ENCODE results near the gene BRAP.
"Not testable (repeated sequence)": the region's sequence is repeated elsewhere in the genome, so short reads cannot be mapped to it uniquely, and the experiment has no call there.

Gene BRAP

DNA sequence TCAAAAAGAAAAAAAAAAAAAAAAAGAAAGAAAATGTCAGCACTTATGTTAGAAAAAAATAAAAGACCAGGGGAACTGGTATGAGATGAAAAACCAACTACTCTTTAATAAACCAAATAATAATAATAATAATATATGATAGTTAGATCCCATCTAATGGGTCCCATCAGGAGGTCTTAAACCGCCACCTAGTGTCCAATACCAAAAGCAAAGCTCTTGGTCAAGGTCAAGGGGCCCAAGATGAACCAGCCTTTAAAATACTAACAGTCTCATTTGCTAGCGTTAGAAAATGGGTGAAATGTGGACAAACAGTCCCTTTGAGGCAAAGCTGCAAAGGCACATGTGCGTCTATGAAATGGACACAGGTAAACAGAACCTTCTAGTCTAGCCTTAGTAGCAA, 12.3 kb downstream of the BRAP start:
- peak in 2 of 3 donors; percentile 30 to 37 for DNase-seq

DNA sequence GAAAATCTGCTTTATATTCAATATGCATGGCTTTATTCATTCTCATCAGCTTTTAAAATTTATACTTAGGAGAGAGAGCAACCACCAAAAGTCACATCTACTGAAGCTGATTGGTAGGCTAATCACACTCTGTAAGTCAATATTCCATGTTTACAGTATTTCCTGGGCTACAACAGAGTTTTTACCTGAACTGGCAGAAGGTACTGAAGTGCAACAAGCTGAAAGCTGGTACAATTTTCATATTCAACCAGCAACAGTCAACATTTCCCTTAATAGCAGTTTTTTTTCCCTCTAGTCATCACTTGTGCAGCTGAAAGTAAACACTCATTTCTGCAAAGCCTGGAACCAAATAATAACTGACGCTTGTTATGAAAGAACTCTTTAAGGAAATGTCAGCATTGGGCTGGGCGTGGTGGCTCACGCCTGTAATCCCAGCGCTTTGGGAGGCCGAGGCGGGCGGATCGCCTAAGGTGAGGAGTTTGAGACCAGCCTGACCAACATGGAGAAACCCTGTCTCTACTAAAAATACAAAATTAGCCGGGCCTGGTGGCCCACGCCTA, 12.9 kb downstream of the BRAP start:
- DNase-seq, result no peak

DNA sequence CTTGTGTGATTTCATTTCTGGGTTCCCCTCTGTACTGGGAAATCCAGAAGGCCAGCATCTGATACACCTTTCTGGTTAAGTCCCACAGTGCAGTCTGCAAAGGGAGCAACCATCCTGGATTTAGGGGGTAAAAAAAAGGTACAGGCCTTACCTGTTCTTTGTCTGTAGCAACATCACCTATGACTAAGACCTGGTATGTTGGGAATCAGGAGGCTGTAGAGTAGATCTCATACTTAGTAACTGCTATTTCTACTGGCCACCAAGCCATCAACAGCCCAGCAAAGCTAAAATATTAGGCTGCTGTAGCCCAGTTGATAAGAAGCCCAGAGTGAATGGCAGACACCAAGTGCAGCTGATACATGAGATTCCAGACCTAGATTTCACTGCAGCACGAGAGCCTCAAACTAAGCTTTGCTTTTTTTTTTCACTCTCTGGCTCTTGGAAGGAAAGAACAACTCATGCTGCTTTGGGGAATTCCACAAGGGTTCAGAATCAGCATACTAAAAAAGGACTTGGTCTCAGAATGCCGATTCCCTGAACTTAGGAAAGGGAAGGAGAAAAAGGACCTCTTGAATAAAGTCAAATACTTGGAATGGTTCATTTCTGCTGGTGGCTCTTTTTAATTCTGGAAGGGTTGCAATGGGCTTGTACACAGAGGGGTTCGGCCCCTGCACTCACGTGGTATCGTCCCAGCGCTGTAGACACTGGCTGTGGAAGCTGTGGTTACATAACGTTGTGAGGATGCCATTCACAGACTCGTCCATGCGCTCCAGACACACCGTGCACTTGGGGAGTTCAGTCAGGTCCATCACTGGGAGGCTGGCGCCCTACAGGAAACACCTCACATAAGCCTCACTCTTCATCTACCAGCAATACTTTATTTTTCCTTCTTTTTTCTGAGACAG, 20.5 kb downstream of the BRAP start:
- peak in 1 of 3 donors; percentile 9 for DNase-seq

DNA sequence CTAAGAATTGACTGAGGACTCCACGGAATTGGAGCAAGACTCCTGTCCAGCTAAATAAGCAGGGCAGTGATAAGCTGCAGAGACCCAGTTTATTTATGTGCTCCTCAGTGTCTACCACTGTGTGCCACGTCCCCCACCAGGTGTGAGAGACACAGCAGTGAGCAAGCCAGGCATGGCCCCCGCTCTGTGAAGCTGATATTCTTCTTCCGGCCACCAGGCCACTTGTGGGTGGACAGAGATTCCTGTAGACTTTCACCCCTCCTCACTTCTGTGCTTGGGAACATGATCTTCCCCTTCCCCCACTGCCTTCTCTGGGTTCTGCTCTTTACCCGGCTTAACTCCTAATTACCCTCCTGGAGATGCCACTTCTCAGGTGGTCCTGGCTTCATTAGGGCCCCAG, 21.3 kb downstream of the BRAP start:
- peak in 1 of 3 donors; percentile 6 for DNase-seq

DNA sequence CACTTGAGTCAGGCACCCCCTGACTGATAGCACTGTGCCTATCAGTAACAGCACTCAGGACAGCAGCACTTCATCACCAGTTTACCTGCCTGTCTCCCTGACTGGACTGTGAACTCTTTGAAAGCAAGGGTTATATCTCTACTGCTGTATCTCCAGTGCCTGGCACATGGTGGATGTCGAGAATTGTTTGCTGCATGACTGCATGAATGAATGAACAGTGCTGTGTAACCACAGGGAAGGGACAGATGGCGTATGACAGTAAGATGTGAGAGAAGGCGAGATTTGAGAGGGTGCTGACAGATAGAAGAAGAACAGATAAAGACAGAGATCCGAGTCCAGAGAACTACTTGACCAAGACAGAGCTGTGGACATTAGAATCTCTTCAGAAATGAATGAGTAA, 29.7 kb downstream of the BRAP start:
- peak in 1 of 3 donors; percentile 1 for DNase-seq

DNA sequence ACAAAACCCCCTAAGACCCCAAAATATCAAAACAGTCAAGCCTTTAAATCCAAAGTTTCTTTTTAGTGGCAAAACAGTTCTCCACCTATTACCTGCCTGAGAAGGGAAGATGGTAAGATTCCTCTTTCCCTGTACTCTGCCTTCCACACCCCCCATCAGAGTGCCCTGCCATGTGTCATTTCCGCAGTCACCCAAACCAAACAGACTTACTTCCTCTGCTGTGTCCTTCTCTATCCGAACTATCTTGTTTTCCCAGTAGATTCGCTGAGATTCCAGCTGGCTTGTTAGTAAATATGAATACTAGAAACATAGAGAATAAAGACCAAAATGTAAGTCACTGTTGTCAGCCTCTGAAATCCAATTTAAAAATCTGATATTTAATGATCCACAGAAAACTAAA, 30.4 kb downstream of the BRAP start:
- DNase-seq, result no peak

DNA sequence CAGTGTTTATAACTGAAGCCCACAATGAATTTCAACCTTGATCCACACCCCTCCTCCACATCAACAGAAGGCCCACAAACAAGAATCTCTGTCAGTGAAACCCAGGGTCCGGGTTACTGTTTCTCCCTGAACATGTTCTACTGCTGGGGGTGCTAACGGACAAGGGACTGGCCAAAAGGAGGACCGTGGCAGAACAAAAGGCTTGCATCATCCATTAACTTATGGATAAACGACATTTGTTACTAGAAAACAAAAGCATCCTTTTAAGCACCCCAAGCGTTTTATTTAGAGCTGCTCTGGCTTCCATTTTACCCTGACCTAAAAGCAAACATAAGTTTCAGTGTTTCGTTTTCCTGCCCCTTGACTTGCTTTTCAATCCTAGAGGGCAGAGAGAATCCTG, 32.2 kb downstream of the BRAP start:
- DNase-seq, result peak in 1 of 3 donors; percentile 16

DNA sequence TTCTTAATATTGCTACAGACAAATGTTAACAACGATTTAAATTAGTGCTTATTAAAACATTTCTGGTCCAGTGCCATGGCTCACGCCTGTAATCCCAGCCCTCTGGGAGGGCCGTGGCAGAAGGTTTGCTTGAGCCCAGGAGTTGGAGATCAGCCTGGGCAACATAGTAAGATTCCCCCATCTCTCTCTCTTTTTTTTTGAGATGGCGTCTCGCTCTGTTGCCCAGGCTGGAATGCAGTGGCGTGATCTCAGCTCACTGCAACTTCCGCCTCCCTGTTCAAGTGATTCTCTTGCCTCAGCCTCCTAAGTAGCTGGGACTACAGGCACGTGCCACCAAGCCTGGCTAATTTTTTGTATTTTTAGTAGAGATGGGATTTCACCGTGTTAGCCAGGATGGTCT, 33.2 kb downstream of the BRAP start:
- DNase-seq, result not testable (repeated sequence)

DNA sequence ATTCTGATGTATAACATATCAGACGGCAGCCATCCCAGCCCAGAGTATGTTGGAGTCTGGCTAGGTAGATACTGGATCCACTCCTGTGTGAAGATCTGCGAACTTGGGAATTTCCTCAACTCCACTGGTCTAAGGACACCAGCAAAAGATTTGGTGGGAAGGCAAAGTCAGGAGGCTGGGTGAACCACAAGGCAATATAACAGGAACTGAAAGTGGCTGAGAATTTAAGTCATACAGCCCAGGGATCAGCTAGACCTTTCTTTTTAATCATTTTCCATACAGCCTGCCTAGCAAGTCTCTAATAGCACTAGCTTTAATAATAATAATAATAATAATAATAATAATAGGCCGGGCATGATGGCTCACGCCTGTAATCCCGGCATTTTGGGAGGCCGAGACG, 34.8 kb downstream of the BRAP start:
- peak; percentile 44 to 70 (median 58) for DNase-seq

DNA sequence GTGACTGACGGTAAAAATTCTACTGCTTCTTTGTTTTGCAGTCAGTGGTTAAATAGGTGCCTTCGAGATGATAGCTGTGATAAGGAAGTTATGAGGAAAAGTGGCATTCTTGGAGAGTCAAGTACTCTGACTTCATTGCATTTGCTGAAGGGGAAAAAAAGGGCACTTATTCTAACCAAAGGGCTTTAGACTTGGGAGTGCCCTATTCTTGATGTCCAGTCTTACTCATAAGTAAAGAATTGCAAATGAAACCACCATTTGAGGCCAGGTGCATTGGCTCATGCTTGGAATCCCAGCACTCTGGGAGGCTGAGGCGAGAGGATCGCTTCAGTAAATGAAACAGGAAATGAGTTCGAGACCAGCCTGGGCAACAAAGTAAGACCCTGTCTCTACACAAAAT, 40.3 kb downstream of the BRAP start:
- DNase-seq, result no peak

DNA sequence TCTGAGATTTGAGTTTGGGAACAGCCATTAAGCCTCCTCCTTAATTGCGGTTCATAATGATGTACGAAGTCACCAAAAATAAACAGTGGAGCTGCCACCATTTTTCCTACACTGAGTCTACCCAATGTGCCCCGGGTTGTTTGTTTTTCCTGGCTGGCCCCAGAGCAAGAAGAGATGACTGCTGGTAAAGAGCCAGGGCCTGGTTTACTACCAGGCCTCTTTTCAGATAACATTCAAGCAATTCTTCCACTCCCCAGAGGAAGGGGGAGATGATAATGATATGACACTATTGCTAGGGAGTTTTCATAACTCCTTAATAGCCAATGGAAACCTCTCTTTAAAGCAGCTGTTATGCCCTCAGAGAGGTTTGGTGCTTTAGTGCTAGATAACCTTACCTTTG, 42.3 kb downstream of the BRAP start:
- DNase-seq, result no peak

DNA sequence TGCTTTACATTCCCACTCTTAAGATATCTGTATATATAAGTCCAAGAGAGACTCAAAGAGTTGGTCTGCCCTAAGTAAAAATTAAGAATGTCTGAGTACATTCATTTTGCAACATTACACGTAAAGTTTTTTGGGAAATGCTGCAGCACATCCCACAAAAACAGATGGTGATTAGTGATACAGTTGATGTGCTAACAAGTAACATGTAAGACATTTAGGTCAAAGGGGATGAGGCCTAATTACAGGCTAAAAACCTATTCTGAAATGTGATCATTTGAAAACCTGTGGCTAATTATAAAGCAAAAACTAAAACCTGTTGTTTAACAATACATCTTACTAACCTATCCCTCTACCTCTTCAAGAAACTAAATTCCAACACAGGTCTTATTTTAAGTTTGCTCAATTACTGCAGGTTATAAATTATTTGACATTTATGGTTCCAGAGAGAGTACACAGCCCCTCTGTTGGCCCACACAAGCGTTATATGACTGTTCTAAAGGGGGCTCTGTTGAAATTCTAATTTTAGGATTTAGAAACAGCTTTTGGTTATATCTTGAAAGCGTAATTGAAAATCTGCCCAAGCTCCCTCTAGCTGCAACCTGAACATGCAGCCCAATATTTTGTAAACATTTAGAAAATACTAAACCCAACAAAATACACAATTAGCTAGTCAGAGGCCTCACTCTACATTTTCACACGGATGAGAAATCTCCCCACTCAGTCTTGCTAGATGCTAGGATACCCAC, 42.9 kb downstream of the BRAP start:
- DNase-seq, result no peak

DNA sequence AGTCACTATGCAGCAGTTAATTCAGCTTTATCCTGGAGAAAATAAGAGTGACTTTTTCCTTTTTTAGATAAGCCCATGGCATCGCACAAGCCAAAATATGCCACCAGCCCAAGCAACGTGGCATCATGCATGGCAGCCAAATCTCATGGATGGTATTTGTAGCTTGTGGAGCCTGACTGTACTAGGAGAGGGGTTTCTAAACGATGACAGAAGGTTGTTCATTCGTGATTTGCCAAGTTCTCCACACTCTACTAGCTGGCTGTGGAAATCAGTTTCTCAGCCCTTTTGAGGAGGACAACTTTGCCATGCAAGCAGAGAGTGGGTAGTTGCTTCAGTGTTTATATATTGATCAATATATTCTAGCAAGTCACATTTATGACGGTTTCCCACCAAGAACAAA, 45.2 kb downstream of the BRAP start:
- no peak for DNase-seq

DNA sequence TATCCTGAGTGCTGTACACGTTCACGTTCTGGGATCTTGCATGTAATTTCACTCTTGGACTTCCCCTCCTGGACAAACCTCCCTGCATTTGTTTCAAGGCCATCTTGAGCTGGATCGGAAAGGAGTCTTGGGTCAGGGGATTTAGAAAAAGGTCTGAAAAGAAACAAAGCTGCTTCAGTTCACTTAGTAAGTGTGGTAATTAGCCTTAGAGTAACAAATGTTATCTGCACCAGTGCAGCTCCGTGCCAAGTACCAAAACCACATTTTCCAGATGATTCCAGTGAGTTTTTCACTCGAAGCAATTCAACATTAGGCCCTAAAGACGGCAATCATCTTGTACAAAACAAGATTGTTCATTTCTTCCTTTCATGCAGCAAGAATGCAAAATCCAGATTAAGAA, 47.2 kb downstream of the BRAP start:
- DNase-seq, result no peak

DNA sequence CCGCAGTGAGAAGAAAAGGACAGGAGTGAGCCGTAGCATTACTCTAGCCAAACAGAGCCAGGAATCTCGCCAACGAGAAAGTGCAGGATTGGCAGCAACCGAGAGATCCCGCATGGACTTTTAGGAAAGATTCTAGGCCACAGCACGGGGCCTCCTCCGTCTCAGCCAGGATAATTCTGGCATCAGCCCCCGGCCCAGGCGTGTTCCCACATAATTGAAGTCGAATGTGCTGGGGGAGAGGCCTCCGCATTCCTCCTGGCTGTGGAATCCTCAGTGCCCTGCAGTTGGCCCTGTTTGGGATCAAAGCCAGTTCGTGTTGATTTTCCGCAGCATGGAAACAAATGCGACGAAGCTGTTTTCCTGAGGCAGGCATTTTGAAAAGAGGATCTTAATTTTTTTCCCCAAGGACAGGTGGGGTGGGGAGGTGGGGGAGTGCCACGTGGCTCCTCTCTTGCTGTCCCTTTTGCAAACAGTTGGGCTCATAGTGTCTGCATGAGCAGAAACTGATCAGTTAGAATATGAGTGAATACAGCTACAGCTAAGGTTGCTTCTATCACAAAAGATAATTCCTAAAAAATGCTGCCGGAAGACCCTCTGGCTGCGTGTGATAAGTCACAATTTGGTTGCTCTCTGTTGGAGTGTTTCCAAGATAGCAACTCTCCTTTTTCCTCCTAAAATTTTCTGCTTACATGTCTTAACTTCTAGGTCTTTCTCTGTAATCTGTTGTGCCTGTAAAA, 49.4 kb downstream of the BRAP start:
- no peak for DNase-seq

DNA sequence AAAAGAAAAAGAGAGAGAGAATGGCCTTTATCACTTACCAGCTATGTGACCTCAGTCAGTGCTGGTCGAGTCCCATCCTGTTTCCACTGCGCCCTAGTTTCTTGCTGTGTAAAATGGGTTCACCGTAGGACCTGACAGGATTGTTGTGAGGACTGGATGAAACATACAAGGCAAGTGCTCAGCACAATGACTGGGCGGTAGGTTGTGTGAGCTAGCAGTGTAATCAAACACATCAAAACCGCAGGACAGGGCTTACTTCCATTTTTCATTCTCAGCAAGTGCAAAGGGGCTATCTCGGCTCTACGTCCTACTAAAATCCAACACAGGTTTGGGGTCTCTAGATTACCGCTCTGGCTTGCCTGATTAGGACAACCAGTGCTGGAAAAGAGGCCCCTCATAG, 50.2 kb downstream of the BRAP start:
- DNase-seq, result peak in 2 of 3 donors; percentile 2 to 8

DNA sequence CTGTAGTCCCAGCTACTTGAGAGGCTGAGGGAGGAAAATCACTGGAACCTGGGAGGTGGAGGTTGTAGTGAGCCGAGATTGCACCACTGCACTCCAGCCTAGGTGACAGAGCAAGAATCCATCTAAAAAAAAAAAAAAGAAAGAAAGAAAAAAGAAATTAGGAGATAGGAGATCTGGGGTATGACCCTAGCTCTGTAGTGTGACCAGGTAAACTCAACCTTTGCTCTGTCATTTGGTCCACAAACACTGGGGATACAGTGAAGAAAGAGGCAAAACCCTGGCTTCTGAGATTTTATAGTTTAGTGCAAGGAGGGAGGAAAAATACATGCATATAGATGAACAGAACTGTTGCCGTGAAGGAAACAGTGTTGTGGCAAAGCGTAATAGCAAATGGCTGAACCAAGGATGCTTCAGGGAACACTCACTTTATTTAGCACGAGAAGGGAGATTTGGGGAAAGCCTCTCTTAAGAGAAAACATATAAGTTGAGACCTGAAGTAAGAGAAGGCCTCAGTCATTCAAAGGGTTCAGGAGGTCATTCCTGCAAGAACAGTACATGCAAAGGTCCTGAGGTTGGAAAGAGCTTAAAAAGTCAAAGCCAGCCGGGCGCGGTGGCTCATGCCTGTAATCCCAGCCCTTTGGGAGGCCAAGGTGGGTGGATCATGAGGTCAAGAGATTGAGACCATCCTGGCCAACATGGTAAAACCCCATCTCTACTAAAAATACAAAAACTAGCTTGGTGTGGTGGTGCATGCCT, 57.1 kb downstream of the BRAP start:
- no peak for DNase-seq

DNA sequence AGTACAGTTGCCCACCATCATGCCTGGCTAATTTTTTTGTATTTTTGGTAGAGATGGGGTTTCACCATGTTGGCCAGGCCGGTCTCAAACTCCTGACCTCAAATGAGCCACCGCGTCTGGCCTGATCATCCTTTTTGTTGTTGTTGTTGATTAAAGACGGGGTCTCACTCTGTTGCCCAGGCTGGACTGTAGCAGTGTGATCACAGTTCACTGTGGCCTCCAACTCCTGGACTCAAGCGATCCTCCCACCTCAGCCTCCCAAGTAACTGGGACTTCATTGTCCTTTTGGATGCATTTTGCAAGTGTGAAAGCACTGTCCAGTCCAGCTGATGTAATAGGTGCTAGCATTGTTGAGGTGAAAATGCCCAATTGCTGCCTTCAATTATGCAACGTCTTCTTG, 59.5 kb downstream of the BRAP start:
- DNase-seq, result no peak

DNA sequence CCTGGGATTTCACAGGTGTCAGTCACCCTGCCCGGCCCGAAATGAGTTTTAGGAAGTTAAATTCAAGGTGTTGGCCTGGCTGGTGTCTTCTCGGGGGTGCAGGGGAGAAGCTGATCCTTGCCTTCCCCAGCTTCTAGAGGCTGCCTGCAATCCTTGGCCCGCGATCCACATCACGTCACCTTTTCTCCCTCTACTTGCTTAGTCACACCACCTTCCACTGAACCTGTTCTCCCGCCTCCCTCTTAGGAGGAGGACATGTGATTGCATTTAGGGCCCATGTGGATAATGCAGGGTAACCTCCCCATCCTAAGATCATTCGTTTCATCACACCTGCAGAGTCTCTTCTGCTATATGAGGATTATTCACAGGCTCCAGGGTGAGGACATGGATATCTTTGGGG, 61.2 kb downstream of the BRAP start:
- DNase-seq, result no peak

DNA sequence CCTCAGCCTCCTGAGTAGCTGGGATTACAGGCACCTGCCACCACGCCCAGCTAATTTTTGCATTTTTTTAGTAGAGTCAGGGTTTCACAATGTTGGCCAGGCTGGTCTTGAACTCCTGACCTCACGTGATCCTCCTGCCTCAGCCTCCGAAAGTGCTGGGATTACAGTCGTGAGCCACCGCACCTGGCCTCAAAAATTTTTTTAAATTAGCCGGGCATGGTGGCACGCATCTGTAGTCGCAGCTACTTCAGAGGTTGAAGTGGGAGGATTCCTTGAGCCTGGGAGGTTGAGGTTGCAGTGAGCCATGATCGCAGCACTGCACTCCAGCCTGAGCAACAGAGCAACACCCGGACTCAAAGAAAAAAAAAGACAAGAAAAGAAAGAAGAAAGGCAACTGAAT, 67.9 kb downstream of the BRAP start:
- DNase-seq, result not testable (repeated sequence)

DNA sequence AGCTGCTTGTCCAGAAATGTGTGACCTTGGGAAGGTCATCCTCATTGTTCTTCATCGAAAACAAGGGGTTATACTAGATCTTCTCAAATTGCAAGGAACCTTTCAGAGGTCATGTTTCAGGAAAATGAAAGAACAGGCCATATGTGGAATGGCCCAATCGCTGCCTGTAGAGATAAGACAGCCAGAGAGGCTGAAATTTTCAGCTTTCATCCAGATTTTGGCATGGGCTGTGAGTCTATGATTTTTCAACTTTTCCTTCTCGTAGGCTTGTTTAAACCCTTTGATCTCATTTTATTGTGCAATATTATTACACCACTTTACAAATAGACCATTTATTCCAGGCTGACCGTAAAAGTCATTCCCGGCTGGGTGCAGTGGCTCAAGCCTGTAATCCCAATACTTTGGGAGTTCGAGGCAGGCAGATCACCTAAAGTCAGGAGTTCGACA, 69.6 kb downstream of the BRAP start:
- DNase-seq, result no peak

DNA sequence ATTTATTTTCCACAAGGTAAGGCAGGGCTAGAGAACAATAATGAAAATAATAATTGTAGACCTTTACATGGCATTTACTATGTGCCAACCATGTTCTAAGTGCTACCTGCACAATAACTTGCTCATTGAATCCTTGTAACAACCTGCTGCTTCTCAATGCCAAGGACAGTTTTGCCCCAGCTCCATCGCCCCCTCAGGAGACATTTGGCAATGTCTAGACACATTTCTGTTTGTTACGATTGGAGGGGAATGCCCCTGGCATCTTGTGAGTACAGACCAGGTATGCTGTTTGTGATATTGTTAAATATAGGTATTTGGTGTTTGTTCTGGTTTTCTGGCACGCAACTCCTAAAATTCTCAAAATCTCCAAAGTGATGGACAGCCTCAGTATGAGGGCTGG, 78.5 kb downstream of the BRAP start:
- DNase-seq, result no peak
